NOMO-1 treated with DMSO at 0.1 percent for 48 hours (cell line): ENCODE results near the gene TEDDM1.

Experiments
- DNase-seq: peaks from one replicate; lab custom pipeline; 2025; ENCODE audit not compliant: unreplicated experiment; lab: John Stamatoyannopoulos, UW

TEDDM1 gene

DNA sequence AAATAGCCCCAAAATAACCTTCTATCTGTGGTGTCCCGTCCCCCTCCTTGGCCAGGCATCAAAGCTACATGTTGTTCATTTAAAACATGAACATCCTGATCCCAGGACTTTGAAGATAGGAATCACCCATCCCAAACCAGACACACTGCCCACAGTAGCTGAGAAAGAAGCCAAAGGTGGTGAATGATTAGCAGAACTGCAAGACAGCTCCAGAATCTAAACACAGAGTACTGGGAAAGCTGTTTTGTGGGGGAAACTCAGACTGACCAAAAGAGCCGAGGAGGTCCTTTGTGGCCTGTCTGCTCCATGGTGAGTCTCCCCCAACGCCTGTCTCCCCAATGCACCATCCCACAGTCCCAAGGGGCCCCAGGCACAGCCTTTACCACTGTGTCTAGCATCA is 7.3 kb upstream of the TEDDM1 start:
- no peak for DNase-seq

DNA sequence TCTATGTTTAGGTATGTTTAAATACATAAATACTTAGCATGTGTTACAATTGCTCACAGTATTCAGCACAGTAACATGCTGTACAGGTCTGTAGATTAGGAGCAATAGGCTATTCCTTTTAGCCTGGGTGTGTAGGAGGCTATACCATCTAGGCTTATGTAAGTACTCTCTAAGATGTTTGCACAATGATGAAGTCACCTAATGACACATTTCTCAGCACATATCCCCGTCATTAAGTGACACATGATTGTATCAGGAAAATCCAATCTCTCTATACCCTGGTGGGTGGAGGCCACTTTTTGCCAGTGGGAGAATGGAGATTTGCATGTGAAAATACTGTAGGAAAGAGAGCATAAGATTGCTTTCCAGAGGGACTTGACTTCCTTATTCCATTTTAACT is 5.5 kb upstream of the TEDDM1 start:
- DNase-seq: no peak

DNA sequence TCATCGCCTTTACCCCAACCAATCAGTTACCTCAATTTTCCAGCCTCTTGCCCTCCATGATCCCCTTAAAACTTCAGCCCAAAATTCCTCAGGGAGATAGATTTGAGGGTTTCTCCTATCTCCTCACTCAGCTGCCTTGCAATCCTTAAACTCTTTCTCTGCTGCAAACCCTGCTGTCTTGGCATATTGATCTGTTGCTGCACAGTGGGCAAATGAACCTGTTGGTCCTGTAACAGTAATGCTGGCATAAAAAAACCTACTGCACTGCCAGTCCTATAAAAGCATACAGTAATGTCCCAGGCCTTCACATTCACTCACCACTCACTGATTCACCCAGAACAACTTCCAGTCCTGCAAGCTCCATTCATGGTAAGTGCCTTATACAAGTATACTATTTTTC is 5.1 kb upstream of the TEDDM1 start:
- DNase-seq: no peak

DNA sequence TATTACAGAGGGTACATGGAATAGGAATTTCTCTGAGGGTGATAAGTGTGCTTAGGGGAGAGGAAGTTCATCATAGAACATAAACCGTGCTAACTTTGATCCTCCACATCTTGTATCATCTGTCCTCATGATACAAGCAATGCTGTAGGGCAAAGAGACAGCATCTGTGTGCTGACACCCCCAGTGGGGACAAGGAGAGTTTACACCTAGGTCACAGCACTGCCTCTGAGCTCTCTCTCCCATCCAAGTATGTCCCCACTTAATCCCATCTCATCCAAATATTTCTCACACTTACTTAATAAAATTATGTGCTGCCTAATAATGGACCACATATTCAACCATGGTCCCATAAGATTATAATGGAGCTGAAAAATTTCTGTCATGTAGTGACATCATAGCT is 4.3 kb upstream of the TEDDM1 start:
- DNase-seq: no peak

DNA sequence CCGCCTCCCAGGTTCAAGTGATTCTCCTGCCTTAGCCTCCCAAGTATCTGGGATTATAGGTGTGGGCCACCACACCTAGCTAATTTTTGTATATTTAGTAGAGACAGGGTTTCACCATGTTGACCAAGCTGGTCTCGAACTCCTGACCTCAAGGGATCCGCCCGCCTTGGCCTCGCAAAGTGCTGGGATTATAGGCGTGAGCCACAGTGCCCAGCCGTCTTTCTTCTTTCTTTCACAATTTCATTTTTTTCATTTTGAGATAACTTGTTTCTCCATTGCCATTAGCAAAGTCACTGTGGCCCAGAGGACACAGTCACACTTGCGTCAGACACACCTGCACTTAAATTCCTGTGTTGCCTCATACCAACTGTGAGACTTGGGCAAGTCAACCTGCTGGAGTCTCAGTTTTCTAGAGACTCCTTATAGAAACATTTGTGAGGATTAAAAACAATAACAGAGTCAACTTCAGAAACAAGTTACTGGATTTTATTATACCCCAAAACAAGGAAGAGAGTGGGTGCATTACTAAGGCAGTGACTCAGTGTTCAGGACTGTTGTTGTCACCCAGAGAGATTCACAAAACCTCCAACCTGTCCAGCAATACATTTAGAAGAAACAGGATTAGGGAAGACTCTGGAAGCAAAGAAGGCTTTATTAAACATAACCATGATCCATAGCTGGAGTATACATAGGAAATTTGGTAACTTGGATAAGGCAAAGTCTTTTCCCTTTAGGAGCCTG is 2.6 kb downstream of the TEDDM1 start:
- peak; percentile 62 for DNase-seq

DNA sequence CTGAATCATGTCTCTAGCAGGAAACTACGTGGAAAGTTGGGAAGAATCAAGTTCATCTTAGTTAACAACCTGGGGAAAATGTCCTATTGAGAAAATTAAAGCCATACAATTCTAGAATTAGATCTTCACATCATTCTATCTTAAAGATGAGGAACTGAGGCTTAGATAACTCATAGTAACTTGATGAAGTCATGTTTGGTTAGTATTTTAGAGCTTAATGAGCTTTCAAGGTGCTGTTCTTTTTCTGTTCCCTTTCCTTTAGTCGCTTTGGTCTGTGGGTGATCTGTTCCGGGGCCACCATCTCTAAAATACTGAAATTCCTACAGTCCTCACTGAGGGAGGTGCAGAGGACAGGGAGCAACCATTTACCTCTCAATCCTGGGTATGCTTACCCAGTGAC is 4.6 kb downstream of the TEDDM1 start:
- DNase-seq: no peak

DNA sequence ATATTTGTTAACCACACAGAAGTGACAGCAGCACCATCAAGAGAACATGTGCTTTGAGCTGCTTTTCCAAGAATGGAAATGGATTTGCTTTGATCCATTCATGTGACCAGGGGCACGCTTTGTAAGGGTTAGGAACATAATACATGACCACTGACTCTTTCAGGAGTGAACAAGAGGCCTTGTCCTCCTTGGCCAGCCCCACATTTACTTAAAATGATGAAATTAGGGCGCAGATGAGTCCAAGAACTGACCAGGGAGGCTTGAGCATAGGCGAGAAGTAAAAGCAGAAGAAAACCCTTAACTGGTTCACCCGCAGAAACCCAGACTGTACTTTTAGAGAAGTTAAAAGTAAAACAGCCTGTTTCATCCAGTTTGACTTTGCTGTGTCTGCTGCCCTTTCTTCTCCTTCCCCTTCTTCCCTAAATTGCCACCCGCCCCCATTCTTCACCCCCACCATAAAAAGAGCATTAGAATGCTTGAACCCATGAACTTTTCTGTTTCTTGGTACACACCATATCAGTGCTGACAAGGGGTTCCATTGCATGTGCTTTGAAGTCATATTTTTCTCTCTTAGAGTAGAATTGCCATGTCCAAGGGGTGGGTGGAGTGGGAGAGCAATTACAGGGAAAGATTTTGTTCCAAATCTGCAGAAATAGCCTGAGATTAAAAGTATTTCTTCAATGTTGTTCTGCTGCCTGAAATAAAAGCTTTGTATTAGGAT is 6.3 kb downstream of the TEDDM1 start:
- peak; percentile 85 for DNase-seq

DNA sequence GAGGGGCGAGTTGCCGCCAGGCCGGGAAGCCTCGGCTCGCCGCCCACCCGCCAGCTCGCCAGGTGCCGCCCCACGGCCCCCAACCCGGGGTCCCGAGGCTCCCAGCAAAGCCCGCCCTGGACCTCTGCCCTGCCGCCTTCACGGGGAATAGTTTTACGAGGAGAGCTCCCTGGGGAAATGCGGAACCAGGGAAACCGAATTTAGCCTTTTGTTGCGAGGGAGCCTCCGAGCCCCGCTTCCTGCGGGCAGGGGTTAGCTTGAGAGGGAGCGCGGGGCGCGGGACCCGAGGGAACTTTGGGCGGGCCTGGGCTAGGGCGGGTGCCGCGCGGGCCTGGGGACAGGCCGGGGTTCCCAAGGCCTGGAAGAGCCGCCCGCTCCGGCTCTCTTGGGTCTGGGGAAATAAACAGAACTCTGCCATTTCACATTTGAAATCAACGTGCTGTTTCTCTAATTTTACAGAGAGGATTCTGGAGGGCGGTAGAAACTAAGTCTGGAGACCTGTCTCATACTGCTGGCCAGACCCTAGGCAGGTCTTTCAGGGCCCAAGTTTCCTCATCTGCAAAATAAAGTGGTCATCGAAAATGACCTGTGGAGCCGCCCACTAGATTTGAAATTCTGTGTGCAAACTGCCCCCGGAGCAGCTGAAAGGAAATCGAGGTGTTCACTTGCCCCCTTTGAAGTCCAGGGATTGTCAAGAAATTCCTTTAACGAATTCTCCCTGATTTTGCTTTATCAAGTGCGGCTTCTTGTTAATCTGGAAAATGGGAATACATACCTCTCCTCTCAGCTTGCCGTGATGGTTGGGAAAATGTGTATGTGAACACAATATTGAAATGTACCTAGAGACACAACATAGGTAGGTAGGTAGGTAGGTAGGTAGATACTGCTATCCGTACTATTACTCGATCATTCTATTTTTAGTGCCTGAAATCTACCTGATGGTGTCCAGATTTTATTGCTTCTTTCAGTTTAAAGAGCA is 8.1 kb downstream of the TEDDM1 start:
- peak; percentile 51 for DNase-seq

DNA sequence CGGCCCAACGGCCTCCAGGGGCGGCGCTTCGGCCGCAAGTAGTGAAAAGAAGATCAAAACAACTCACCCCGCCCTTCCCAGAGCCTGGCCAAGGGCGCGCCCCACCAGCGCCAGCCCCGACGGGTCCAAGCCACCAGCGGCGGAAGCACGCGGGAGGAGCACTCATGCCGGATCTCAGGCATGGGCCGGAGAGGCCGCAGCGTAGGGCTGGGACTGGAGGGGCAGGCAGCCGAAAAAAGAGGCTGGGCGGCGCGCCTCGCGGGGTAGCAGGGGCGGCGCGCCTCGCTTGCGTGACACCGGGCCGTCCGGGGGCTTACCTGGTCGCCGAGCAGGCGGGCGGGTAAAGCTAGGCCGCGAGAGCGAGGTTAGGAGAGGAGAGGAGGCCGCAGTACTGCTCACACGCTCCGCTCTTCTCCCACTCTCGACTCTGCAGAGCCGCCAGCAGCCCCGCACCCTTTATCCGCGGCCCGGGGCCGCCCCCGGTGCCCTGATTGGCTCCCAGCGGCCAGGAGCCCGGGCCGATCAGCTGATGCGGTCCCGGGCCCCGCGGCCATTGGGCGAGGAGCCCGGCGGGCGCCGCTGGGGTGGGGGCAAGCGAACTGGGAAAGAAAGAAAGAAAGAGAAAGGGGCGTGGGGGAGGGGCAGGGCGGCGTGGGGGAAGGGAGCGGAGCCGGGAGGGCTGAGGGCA is 9.0 kb downstream of the TEDDM1 start, which contains the start of gene GLUL:
TSS of gene GLUL (minus strand) at position 429 of the 688 bp plus-strand sequence. CDS start 3,053 bp downstream, outside the sequence.
- peak; percentile 77 for DNase-seq

DNA sequence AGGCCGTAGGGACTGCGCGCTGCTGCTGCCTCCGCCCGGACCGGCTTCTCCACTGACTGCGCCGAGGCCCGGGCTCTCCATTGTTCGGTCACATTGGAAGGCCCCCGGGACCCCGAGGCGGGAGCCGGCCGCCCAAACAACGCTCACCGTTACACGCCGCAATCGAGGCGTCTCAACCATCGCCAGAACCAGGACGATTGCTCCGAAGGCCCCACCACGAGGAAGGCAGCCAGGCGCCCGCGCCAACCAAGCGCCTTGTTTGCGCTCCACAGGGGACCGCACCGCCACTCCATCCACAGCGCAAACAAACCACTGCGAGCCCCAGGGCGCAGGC is 9.5 kb downstream of the TEDDM1 start:
- DNase-seq: no peak

DNA sequence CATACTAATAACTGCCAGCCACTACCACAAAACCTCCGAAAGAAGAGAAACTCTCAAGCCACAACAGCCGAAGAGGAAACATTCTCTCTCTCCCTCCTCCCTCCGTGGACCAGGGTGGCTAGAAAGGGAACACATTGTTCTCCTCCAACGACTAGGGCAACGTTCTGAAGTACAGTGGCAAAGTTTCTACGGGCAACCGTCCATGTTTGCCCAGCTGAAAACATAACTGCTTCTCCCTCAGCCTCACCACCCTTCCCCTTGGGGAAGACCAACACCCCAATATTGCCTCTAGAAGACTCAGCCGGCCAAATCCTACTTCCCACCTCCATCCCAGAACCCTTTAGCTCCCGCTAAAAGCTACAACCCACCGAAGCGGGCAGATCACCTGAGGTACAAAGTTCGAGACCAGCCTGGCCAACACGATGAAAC is 10.8 kb downstream of the TEDDM1 start:
- DNase-seq: peak; percentile 28

DNA sequence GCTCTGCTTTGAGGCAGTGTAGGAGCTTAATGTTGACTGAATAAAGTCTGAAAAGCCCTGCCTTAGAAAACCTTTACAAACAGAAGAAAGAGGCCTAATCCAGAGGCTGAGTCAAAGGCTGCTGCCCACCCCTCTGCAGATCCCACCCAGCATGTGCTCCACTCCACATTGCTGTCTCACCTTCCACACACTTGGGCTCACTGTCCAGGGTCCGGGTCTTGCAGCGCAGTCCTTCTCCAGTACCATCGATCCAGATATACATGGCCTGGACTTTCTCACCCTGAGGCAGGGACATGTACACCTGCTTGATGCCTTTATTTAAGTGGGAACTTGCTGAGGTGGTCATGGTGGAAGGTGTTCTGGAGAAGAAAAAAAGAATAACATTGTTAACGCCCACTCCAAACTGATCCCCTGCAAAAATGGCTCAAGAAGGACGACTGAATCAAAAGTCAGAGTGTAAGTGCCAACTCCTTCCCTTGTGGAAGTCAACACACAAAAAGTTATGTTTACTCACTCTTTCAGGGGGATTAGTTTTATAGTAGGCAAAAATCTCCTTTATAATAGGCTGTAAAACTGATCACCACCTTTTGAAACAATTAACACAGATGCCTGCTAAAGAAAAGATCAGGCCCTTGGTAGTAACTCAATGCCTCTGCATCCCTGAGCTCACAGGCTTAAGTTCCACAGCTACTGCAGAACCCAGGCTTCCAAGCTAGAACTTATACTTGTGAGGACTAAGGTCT is 11.9 kb downstream of the TEDDM1 start:
- no peak for DNase-seq

DNA sequence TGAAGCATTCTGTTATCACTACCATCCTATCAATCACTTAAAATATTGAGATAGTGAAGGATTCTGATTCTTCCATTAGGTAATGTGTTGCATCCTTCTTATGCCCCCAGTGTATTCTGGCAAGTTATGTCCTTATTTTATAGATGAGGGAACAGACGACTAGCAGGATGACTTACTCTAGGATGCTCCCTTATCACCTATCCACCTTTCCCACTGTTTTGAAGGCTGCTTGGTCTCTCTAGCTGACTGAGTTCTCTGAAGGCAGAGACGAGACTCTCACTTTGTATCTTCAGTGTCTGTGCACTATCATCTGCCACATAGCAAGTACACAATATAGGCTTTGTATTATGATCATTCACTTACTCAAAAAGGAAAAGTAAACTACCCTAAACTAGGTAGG is 12.9 kb downstream of the TEDDM1 start:
- DNase-seq: no peak

DNA sequence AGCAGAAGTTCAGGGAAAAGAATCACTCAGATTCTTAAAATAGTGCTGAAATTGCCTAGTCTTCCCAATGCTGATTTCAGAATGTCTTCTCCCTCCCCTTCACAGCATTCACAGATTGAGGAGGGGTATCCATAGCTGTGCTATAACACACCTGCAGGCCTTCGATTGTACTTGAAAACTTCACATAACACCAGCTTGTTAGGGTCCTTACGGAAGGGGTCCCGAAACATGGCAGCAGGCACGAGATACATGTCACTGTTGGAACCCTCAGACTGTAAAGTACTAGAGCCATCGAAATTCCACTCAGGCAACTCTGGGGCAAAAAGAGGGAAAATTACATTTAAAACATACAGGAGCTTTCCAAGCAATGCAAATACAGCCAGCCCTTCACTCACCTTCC is 13.5 kb downstream of the TEDDM1 start:
- no peak for DNase-seq

DNA sequence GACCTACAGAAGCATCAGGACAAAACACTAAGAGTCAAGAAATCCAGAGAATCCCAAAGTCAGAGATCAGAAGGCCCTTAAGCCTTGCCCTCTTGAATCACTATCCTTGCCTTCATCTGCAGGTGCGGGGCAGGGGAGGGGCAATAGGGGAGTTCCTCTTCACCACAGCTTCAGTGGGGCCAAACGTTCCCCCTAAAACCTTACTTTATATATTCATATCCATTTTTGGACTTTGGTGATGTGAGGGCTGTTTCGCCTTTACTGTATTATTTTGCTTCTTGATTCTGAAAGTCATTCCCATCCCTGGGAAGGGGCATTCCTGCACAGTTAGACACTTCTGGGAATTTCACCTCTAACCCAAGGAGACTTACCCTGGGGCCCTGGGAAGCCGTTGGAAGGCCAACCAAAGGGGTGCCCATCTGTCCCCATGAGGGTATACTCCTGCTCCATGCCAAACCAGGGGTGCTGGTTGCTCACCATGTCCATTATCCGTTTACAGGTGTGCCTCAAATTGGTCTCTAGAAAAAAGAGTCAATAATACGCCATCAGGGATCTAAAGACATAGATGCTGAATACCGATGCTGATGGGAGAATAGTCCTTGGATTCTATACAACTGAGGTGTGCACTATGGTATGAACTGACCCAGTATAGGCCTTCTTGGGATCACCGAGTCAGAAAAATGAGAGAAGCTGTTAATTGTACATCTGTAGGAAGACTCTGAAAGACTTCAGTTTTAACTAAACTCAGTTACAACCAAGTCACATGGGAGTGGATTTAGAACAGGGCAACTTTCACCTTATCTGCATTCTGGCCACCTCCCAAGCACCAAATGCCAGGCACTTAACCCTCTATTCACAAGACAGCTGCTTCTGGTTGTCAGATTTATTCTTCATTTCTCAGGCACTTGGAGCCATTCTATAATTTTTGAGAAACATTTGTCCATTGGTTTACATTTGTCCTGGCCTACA is 14.3 kb downstream of the TEDDM1 start:
- DNase-seq: no peak

DNA sequence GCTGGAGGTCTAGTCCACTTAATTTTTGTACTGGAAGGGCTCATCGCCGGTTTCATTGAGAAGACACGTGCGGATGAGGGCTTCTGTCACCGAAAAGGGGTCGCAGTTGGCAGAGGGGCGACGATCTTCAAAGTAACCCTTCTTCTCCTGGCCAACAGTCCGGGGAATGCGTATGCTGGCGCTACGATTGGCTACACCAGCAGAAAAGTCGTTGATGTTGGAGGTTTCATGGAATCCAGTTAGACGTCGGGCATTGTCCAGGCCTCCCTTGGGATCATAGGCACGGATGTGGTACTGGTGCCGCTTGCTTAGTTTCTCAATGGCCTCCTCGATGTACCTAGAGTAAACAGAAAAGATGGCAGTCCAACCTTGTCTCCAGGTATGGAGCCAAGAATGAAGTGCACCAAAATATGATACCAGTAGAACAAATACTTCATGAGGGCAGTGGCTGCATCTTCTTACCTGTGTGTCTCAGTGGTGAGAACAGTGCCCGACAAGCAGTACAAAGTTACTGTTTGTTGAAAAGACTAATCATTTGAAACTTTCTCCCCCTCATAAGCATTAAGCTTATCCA is 16.0 kb downstream of the TEDDM1 start:
- no peak for DNase-seq

DNA sequence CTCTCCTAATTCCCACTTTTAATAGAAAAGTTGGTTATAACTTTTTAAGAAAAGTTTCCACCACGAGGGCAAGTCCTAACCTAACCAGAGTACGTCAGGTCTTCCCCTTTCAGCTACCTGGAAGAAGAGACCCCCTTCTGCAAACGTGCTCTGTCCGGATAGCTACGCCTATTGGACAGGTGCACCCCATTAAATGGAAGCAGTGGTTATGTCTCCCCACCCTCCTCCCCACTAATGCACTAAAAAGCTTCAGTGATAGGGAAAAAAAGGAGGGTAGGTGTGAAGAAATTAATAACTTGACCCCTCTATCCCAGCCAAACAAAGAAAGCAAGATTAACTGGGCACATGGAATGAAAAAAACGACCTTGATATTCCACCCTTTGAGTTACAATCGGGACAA is 16.5 kb downstream of the TEDDM1 start:
- no peak for DNase-seq

DNA sequence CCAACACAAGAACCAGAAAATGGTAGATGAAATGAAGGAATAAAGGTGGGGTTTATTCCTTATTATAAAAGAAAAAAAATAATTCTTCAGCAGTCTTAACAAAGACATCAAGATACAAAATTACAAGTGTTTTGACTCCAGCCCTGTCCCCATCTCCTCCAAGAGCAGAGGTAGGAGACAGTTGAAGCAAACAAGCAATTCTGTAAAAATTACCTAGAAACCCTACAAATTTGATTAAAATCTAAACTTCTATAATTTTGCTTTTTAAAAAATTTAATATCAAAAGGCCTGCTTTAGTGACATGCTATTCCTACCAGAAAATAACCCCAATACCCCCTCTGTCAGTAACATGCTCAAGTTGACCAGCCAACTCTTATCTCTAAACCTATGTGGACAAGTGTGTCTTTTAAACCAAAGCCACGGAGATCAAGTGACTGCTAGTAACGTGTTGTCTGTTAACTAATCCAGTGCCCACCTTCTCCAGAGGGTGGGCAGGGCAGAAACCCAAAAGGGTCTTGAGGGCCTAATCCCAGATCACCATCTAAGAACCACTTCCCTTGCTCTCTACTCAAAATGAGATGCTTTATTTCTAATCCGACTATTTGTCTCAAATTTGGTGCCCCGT is 17.3 kb downstream of the TEDDM1 start:
- no peak for DNase-seq
